HG03025 (cell line): ENCODE results near the gene CSNK2B.

Source experiments
- ATAC-seq: cut with Tn5 transposase; IDR thresholded peaks from one replicate; pipeline ENCODE4 v1.9.1; 2021; ENCODE audit warnings: mild to moderate bottlenecking, moderate library complexity; ENCODE audit not compliant: unreplicated experiment, low FRiP score

CSNK2B gene

DNA sequence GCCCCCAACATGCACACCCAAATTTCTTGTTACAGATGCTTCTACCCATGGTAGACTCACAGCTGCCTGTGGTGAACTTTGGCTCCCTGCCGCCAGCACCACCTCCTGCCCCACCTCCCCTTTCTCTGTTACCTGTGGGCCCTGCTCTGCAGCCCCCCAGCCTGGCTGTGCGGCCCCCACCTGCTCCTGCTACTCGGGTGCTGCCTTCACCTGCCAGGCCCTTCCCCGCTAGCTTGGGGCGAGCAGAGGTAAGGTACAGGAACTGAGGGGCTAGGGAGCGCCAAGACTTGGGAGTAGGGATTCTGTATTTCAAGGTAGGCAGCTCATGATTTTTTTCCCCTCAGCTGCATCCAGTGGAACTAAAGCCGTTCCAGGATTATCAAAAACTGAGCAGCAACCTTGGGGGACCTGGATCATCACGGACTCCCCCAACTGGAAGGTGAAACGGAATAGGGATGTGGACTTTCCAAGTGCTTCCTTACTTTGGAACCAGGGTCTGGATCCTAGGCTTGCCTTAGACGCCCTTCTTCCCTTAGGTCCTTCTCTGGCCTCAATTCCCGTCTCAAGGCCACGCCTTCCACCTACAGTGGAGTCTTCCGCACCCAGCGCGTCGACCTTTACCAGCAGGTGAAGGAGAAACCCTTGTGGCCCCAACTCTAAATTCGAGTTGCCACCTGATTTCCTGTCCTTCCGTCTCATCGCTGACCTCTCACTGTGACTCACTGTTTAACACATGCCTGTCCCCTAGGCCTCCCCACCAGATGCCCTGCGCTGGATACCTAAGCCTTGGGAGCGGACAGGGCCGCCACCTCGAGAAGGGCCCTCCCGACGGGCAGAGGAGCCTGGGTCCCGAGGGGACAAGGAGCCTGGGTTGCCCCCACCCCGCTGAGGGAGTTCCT is 28.9 kb upstream of the CSNK2B start:
- no peak for ATAC-seq

DNA sequence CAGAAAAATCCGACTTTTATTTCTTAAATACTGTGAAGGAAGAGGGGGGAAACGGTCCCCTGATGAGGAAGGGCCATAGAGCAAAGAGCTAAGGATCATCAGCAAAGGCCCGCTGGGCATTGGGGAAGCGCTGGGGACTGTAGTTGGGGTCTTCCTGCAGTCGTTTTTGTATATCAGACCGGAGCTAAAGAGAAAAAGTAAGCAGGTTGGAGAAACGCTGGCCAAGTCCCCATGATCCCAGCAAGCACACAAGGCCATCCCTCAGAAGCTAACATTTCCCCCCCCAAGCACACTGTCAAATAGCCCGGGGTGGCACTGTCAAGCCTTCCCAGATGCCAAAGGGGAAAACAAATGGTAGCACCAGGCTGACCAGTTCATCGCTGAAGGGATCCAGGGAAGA is 26.8 kb upstream of the CSNK2B start:
- no peak for ATAC-seq

DNA sequence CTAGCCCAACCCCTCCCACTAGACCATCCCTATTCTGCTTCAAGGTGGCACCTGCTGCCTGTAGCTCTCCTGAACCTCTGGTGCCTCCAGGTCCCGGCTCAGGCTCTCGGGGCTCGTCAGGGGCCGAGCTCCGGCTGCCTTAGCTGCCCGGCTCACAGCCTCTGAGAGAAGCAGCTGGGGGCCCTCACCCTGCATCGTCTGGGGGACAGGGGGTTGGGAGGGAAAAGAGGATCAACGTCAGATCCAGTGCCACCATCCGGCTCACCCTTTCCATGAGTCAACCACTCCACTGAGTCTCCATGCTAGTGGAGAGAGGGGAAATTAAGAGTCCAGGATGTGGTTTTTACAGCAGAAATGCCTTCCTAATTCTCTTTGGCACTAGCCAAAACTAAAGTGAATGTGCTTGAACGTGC is 26.4 kb upstream of the CSNK2B start:
- ATAC-seq, result no peak

DNA sequence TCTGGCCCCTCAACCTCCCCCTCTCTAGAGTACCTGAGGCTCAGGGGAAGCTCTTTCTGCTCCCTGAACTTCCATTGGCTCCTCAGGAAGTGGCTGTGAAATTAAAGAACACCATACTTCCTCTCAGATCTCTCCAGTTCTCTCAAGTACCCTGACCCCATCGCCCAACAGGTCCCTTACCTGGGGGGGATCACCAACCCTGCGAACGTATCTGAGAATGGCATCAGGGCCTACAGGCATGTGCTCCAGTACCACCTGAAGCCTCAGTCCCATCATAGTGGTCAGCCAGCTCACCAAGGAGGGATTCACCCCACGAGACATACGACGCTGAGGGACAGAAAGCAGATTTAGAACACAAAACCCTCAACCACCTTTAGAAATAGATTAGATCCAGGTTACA is 25.3 kb upstream of the CSNK2B start:
- no peak for ATAC-seq

DNA sequence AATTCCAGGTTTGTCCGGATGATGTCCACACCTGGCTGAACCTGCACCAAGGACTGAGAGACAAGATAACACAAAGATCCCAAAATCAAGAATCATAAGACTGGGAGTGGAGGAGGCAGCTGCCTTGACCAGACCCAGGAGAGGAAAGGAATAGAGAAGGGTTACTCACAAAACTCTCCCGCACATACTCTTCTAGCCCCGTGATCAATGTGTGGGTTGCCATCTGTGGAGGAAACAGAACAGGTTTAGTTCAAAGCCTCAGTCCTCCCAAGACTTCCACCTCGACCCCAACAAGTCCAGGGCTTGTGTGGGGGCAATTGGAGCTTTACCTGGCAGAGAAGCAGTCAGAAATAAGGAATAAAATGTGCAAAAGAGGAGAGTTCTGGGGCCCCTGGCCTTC is 24.5 kb upstream of the CSNK2B start:
- no peak for ATAC-seq

DNA sequence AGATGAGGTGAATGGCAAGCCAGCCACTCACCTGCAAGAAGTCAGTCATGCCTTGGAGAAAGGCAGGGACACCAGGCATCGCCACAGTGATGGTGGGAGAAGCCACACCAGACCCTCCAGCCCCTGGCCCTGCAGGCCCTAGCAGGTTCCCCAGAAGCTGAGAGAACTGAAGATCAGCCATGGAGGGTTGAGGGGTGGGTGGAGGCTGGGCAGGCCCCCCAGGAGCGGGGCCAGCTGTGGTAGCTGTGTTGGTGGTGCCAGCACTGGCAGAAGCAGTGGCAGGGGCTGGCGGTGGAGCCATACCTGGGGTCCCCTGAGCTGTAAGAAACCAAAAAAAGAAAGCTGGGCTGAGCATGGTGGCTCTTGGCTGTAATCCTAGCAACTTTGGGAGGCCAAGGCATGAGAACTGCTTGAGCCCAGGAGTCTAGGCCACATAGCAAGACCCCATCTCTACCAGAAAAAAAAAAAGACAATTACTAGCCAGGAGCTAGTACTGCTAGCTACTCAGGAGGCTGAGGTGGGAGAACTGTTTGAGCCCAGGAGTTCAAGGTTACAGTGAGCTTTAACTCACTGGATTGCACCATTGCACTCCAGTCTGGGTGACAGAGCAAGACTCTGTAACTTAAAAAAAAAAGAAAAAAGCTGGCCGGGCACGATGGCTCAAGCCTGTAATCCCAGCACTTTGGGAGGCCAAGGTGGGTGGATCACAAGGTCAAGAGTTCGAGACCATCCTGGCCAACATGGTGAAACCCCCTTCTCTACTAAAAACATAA is 22.9 kb upstream of the CSNK2B start:
- ATAC-seq, result no peak

DNA sequence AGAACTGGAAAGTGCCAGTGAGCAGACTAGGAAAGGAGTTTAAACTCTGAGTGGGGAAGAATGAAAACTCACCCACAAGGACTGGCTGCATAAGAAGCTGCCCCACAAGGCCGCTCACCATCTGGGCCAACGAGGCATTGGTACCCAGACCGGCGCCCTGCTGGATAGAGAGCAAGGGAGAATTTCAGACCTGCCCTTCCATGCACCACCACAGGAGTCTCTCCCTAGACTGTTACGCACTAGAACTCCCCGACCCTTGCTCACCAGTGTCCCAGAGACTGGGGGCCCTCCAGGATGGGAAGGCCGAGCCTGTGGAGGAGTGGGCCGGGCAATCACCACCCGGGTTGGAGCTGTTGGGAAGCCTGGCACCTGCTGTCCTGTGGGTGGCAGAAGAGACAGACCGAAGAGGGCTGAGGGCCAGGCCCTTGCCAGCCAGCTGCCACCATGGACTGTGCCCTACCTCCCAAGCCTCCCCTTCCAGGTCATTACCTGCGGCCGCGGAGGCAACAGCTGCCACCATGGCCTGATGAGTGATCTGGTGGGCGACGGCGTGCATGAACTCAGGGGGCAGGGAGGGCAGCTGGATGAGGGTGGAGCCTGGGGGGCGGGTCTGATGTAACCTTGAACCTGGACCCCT is 21.9 kb upstream of the CSNK2B start:
- ATAC-seq, result no peak

DNA sequence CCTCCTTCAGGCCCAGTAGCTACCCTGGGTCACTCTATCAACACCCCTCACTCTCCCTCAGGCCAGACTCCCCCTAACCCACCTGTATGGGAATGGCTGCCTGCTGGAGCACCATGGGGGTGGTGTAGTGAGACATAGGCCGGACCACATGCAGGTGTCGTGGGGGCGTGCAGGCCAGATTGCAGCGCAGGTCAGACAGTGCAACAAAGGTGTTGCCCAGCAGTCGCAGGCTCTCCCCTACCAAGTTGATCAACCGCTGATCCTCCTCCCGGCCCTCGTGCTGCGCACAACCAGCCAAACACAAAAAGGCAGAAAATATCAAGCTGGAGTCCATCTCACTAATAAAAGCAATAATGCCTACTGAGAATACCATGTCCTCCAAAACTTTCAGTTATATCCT is 20.6 kb upstream of the CSNK2B start:
- ATAC-seq, result no peak

DNA sequence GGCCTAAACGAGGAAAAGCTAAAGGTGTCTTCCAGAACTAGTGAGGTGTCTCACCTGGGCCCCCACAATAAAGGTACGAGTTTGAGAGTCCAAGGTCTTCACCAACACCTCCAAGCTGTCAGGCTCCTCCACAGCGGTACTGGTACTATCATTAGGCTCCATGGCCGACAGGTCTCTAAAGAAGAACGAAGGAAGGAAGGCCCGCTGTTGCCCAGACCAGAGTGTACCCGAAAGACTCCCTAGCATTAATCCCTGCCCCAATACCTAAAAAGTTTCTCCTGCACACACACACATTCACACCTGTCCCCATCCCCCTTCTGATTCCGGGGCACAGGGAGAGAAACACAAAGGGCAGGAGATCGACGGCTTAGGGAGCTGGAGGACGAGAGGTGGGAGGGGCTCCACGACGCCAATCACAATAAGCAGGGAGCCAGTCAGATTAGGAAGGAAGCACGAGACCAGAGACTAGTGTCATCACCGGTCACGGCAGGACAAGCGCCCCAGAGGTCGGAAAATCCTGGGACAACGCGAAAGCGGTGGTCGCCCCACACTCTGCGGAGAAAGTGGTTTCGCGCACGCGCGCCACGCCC is 14.2 kb upstream of the CSNK2B start:
- peak; percentile 25 for ATAC-seq

DNA sequence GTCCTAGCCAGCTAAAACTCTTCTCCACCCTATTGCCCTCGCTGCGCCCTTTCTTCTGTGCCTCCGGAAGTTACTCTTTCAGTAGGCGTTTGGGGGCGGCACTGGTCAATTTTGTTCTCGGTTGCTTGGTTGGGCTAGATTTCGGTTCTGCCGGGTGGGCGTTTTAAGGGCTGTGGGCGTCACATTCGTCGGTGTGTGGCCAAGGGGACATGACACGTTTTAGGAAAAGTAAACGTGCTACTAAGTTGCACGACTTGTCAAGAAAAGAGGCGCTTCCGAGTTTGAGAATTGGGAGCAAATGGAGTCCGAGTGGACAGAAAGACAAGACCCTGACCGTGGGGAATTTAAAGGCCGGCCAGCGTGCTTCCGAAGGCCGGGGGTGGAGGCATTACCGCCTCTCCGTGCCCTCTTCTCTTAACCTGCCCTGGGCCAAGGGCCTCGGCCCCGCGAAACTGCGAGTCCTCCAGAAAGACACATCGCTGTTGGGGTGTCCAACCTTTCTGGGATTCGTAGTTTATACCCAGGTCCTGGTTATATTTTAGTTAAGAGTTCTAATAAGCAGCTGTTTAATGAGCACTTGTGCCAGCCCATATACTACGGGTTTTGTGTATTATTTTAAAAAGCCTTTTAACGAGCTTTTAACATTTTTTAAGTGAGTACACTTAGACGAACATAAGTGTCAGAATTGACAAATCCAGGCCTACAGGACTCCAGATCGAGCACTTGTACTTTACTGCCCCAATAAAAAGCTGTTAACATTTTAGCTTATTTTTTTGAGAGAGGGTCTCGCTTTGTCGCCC is 12.8 kb upstream of the CSNK2B start:
- peak; percentile 47 for ATAC-seq

DNA sequence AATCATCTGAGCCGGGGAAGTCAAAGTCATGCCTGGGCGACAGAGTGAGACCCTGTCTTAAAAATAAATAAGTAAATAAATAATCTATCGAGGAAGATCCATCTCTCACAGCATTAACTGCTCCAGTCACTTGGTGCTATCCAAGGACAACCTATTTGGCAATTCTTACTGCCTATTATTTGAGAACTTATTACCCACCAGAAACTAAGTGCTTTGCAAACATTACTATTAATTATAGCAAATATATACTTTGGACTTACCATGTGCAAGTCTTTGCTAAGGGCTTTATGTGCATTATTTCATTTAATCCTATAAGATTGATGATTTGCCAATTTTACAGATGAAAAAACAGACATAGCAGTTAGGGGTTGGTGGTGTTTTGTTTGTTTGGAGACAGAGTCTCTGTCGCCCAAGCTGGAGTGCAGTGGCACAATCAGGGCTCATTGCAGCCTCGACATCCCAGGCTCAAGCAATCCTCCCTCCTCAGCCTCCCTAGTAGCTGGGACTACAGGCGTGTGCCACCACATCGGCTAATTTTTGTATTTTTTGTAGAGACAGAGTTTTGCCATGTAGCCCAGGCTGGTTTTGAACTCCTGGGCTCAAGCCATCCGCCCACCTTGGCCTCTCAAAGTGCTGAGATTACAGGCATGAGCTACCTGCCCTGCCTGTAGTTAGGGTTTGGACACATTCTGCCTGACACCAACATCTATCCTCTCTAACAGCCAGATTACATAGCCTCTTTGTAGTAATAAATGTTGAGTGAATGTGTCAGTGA is 11.1 kb upstream of the CSNK2B start:
- no peak for ATAC-seq

DNA sequence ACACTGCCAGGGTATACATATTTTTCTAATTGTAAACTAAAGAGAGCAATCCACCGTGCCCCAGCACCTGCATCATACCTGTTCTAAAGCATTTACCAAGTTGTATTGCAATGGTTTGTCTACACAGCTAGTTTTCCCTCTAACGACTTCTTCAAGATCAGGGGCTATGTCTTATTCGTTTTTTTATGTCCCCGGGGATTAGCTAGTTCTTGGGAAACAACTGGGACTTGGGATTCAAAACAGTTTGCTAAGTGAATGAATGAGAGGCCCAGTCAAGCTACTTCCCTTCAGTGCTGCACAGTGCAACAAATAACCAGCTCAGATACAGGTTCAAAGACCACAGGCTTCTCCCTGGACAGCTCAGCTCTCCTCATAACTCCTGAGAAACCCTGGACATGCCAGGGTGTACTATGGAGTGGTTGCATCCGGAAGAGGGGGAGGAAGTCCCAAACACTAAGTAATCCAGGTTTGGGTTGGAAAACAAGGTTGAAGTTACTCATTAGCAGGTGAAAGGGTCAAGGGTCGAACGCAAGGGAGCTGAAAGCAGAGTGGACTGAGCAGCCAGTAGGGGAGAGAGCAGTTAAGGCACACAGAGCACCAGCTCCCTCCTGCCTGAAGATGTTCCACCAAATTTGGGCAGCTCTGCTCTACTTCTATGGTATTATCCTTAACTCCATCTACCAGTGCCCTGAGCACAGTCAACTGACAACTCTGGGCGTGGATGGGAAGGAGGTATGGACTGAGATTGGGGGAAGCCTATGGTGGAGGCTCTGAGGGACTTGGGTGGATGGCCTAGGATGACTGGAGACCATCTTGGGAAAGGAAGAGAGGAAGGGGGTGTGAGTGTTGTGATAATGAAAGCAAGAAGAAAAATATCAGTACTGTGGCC is 10.3 kb upstream of the CSNK2B start, which contains the start of gene APOM:
Gene APOM (plus strand): TSS at position 546 of the 889 bp plus-strand sequence. CDS start 73 bp downstream, at position 619.
- no peak for ATAC-seq

DNA sequence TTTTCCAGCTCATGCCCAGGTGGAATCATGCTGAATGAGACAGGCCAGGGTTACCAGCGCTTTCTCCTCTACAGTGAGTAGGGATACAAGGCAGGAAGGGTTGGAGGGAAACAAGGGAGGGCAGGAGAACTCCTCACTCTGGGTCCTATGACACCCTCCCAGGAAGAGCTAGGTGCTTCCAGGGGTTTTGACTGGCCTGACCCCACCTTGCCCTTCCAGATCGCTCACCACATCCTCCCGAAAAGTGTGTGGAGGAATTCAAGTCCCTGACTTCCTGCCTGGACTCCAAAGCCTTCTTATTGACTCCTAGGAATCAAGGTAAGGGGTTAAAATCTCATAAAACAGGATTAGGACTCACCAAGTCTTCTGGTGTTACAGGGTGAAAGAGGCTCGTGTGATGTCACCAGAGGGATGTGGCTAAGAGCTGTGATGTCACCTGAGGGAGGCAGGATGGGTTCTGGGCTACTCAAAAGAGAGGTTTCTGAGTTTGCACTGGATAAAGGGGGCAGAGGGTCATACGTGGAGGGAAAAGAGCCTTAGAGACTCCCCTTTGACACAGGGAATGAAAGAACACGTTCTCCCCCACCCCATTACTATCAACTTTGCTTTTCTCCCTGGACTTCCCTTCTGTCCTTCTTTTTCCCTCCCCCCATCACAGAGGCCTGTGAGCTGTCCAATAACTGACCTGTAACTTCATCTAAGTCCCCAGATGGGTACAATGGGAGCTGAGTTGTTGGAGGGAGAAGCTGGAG is 8.3 kb upstream of the CSNK2B start:
- no peak for ATAC-seq

DNA sequence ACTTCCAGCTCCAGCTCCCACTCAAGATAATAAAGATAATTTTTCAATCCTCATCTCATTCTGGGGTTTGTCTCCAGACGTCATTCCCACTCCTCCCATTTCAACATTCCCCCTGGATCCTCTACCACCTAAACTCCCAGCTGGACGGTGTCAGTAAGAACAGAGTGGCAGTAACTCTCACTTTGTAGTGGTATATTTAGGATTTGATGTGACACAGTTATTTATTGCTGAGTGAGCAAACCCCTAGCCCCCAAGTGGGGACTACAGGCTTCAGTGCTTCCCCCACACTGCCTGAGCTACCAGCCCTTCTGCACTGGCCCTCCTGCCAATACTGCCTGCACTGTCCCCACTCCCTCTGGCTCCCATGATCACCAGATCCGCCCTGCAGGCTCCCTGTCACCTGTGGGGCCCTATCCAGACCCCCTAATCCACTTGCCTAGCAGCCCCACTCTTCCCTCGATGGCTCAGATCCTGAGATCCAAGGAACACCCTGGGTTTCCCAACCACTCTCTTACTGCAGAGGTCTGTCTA is 7.7 kb upstream of the CSNK2B start:
- no peak for ATAC-seq

DNA sequence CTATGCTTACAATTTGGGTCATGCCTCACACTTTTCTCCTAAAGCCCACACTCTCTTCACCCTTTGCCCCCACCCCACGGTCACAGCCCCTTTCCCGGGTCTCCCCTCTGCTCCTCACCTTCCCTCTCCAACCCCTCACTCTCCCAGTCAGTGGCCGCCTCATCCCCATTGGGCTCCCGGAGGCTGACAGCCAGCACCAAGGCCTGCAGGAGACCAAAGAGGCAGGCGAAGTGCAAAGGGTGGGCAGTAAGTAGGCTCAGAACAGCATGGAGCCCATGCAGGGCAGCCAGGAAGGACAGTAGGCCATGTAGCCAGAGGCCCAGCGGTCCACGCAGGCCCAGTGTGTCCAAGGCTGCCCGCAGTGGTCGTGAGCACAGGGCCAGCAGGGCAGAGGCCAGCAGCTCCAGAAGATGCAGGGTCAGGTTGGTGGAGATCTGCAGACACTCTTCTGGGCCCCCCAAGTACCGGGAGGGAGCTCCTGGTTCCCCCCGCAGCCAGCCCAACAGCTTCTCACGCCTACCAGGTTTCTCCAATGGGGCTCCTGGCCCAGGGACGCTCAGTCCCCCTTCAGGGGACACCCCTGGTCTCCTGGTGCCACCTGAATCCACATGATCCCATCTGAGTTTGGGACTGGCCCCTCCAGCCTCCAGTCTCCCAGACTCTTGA is 6.8 kb upstream of the CSNK2B start:
- no peak for ATAC-seq

DNA sequence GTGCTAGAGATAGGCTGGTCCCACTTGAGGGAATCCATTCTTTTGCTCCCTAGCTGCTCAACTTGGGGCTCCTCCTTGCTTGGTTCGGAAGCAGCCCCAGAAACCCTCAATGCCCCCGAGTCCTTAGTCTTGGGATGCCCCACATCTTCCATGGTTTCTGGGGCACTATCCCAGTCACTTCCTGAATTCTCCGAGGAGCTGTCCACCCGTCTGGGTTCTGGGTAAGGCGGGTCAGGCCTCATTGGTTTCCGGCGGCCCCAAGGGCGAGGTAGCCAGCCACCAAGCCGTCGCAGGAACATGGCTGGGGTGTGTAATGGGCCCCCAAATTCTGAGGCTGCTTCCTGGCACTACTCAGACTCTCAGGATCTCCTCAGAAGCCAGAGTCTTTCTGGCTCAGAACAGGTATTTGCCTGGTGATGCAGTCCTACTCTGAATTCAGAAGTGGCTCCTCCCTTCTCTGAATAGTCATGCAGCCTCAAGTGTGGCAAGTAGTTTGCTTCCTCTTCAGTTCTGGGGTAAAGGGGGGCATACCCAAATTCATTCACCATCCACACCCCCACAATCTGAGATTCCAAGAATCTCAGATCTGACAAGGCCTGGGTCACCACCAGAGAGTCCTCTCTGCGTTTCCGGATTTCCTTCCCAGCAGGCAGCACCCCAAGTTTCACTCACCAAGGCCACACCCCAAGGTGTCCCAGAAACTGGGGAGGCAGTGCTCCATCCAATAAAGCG is 6.1 kb upstream of the CSNK2B start:
- no peak for ATAC-seq
